GM21723 (cell line): ENCODE measurements around the gene SCNN1A.

Experiments
- ATAC-seq: cut with Tn5 transposase; IDR thresholded peaks from one replicate; pipeline ENCODE4 v1.9.1; 2021; ENCODE audit warnings: mild to moderate bottlenecking, moderate library complexity; ENCODE audit not compliant: unreplicated experiment

Gene SCNN1A

GRCh38 chr12:6335451-6336078 lies 39.8 kb downstream of the SCNN1A start:
- peak; percentile 73 for ATAC-seq

DNA sequence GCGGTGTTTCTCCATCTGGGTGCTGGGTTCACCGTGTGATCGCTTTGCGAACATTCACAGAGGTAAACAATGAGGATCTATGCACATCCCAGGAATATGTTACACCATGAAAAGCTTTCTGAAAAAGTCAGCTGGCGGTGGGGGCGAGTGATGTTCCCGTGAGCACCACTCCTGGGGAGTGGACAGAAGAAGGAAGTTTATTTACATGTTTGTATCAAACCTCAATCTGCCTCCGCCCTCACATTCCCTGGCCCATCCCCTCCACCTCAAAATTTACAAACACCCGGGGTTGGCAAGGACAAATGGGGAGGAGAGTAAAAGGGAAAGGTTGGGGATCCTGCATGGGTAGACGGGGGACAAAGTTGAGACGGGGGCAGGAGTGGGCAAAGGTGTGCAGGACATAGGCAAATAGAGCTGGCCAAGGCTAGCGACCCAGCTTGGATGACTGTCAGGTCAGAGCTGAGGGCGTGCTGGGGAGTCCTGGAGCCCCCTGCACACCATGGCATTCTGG lies 40.4 kb downstream of the SCNN1A start:
- no peak for ATAC-seq

- ATAC-seq, result no peak
Observed at GRCh38 chr12:6334359-6334758, 41.0 kb downstream of the SCNN1A start.

DNA sequence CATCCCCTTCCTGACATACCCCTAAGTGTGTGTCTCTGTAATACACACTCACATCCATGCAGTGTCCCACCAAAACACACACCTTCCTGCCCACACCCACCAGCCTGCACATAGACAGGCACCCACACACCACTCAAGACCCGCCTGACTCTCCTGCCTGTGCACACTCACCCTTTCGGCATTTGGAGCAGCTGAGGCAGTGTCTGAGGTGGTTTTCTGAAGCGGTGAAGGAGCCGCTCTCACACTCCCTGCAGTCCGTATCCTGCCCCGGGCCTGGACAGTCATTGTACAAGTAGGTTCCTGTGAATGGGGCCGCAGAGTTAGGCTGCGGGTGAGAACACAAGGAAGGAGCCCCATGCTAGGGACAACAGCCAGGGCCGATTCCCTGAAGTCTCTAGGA lies 41.8 kb downstream of the SCNN1A start:
- ATAC-seq, result no peak

DNA sequence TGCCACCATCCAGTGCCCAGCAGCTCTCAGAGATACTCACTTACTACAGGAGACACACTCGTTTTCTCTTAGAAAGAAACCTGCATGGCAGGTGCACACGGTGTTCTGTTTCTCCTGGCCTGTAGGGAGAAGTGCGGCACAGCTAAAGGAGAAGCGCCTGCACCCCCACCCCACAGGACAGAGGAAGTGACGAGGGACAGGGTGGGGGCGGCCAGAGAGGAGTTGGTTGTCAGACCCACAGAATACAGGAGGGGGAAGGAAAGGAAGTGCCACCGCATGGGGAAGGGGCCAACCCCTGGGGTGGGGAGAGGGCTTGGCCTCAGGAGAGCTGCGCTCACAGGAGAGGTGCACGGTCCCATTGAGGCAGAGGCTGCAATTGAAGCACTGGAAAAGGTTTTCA lies 42.3 kb downstream of the SCNN1A start:
- no peak for ATAC-seq

DNA sequence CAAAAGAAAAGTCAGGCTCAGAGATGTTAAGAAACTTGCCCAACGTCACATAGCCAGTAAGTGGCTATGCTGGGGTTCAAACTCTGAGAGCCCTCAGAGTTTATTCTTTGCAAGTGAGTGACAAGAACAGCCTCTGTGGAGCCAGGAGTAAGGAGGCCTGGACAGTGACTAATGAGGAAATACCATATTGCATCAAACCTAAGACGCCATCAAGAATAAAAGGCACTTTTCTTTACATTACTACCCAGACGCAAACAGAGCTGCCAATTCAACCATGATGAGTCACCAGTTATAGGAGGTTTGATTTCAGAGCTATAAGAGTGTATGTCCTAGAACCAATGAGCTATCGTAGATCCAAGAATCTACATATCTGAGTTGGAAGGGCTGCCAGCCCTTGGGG lies 42.9 kb downstream of the SCNN1A start:
- ATAC-seq, result no peak

- no peak for ATAC-seq
Observed at GRCh38 chr12:6330999-6331714, 44.2 kb downstream of the SCNN1A start.

DNA sequence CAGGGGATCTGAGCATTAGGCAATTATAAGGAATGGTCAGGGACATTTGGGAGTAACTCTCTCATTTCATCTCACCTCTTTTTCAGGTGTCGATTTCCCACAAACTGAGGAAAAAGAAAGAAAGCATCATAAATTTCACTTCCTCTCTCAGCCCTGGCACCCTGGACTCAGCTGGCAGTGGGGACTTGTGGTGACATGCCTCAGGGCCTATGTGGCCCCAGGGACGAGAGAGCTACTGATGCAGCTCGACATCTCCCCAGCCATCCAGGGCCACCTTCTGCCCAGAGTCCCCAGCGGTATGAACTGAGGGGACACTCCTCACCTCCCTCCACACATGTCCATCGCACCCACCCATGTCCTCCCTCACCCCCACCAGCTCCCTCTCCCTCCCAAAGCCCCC lies 45.2 kb downstream of the SCNN1A start:
- no peak for ATAC-seq

GRCh38 chr12:6329703-6330064 lies 45.7 kb downstream of the SCNN1A start:
- no peak for ATAC-seq

DNA sequence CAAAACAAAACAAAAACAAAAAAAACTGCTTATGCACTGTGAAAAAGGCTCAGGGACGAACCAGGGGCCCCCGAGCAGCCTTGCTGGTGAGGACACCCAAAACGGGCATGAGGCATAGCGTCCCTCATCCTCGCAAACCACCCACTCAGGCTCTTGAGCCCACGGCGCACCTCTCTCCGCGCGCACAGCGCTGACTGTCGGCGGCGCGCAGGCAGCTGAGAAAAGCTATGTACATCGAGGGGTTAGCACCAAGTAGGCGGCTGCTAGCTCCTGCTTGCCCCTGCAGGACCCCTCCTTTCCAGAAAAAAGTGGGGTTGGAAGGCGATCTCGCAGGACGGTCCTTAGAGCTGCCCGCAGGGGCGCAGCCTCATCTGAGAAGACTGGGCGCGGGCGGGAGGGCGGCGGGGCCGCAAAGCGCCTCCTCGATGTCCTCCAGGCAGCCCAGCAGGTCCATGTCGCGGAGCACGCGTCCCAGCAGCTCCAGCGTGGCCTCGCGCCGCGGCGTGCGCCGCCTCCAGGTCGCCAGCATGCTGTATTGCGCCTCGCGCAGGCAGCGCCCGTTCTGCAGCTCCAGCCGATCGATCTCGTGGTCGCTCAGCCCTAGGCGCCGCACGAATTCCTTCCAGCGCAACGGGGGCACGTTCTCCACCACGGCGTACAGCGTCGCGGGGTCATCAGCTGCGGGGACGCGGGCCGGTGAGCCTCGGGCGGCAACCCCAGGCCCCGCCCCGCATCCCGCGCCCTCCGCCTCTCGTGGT lies 46.2 kb downstream of the SCNN1A start:
- ATAC-seq, result no peak

DNA sequence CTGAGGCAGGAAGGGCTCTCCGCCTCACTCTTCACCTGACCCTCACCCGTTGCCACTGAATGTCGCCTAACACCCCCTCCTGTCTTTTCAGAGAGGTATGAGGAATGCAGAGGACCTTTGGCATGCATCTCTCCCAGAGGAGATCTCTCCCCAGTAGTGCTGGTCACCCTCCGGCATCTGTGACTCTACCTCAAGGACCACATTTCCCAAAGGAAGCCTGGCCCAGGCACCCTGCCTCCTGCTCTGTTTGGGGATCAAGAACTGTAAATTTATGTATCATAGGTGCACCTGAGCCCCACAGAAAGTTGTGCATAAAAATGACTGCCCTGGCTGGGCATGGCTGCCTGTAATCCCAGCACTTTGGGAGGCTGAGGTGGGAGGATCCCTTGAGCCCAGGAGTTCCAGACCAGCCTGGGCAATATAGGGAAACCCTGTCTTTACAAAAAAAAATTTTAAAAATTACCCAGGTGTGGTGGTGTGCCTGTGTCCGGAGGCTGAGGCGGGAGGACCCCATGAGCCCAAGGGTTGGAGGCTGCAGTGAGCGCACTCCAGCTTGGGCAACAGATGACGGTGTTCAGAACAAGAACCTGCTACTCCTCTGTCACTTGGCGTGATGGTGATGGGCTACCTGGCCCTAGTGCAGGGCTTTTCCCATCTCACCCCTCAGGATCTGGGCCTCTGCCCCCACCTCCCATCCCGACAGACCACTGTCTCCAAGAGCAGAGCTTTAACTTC lies 47.2 kb downstream of the SCNN1A start:
- no peak for ATAC-seq

DNA sequence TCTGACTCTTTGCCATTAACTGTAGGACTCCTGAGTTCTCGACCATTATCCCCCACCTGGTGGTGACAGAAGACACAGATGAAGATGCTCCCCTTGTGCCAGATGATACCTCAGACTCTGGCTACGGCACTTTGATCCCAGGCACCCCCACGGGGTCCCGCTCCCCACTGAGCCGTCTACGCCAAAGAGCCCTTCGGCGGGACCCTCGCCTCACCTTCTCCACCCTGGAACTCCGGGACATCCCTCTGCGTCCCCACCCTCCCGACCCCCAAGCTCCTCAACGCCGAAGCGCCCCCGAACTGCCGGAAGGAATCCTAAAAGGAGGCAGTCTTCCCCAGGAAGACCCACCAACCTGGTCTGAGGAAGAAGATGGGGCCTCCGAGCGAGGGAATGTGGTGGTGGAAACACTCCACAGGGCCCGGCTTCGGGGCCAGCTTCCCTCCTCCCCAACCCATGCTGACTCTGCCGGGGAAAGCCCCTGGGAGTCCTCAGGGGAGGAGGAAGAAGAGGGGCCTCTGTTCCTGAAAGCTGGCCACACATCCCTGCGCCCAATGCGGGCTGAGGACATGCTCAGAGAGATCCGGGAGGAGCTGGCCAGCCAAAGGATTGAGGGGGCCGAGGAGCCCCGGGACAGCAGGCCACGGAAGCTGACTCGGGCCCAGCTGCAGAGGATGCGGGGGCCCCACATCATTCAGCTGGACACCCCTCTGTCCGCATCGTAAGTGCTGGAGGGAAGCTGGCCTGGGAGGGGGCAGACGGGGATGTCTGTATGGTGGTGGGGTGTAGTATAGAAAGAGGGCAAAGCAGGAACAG lies 47.9 kb downstream of the SCNN1A start:
- no peak for ATAC-seq

- ATAC-seq, result no peak
Observed at GRCh38 chr12:6326316-6327228, 48.8 kb downstream of the SCNN1A start.

DNA sequence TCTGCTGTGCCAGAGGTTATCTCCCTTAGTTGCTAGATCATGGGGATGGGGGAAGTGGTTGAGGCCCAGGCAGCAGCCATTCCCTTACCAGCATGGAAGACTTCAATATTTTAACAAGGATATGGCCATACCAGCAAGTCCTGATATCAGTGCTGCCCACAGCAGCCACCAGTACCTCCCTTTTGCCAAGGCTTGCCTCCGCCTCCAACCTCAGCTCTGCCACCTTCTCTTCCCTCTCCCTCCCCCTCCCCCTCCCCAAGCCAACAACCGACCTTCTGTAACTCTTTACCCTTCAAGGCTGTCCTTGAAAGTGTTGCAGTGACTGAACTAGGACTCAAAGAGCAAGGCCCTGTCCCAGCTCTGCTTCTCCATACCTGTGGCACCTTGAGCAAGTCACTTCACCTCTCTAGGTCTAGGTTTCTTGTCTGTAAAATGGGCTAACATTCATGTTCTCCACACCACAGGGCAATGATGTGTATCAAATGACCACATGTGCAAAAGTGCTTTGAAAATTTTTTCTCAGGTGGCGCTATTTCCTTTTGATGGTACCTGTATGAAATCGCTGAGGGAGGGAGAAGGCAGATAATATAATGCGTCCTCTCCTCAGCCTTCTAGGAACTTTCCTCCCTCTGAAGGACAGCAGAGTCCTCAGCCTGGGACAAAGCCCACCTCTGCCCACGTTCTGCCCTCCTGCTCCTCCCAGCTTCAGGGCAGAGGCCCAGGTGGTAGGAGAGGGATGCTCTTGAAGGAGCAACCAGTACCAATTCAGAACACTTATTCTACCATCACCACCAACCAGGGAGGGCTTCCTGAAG lies 50.2 kb downstream of the SCNN1A start:
- no peak for ATAC-seq

DNA sequence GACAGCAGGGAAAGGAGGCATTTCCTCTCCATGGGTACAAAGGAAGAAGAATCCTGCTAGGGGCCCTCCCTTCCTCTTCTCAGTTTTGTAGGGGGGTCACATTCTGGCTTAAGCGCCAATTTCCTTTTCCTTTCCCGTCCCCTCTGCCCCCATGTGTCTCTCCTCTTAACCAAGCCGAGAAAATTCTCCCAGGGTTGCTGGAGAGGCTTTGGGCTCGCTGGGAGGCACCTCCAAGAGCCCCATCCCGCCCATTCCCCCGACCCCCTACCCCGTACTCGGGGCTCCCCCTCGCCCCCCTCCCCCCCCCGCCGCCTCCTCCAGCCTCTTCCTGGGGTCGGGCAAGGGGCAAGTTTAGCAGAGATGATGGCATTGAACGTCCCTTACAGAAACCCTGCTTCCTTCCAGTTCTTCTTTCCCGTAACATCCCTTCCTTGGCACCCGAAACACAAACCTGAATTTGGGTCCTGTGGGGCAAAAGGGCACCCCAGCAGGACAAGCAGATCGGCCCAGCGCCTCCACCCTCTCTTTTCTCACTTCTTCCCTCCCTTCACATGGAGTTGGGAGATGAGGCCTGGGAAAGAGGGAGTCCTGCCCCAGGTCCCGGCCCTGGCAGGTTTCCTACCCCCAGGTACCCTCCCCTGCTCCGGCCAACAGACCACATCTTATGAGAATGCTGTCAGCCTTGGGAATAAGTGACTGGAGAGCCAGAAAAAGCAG lies 51.2 kb downstream of the SCNN1A start:
- ATAC-seq, result no peak

DNA sequence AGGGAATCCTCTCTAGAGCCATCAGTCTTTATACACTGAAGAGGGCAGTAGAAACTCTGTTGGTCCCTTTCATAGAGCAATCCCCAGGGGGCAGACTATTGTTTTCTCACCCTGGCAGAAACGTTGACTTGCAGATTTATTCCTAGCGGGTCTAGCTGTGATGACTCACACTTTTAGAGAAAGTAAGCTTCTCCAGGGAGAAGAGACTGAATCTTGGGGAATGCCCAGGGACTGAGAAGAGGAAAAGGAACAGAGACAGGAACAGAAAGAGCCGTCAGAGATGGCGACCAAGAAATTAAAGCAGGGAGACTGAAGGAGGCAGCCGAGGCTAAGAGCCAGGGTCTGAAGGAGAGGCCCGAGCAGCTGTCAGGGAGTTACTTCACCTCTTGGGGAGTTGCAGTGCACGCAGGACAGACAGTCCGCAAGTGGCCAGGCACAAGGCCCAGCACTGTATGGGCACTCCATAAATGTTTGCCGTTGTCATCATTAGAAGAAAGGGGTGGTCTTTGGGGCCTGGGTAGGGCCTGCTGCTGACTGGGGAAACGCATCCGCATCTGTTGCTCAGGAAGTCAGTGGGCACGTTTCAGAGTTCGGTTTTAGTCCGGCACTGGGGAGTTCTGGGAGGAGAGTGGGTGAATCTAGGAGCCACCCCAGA lies 51.9 kb downstream of the SCNN1A start:
- ATAC-seq, result peak; percentile 82

DNA sequence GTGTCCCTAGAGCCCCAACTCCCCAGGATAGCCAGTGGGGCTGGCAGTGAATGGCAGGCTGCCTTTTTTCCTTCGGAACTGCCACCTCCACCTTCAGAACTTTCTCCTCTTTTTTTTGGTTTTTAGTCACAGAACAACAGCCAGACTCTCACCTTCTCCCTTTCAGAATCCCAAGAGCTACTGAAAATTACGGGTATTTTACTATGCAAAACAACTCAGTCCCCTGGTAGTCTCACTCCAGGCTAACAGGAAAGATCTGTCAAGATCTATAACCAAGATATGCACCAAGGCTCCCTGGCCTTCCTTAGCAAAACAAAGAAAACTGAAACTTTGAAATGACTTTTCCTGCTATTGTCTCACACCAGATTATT lies 52.4 kb downstream of the SCNN1A start:
- peak; percentile 44 for ATAC-seq
